Neural cell (in vitro differentiated cells): ENCODE data around the gene MAGI2. TPM values are rescaled to one million over a fixed set of nuclear protein-coding genes. Genes with fewer than 3 reads are reported as not detected.

Source experiments
- H2AFZ ChIP-seq: fragments of 200-600, 300-800 bp; sonication (generic), shearing (Covaris generic); 2 replicates; pipeline ENCODE4 v1.6.0; 2014; ENCODE audit warnings: low read depth, mild to moderate bottlenecking, antibody characterized with exemption, low read length, moderate library complexity
- H3F3A ChIP-seq: fragments of 200-600 bp; shearing (Covaris generic); 2 replicates; pipeline ENCODE4 v1.6.1; 2016; ENCODE audit warnings: mild to moderate bottlenecking, moderate library complexity, mixed read lengths, antibody characterized with exemption, low read length; ENCODE audit not compliant: insufficient read depth, poor library complexity, severe bottlenecking
- H3K27ac ChIP-seq: fragments of 200-600, 300-800 bp; sonication (generic), shearing (Covaris generic); 2 replicates; pipeline ENCODE4 v1.5.1; 2014; ENCODE audit warnings: mild to moderate bottlenecking, low read length, moderate library complexity
- H3K27me3 ChIP-seq: fragments of 300-800, 200-600 bp; sonication (generic), shearing (Covaris generic); 2 replicates; pipeline ENCODE4 v1.6.0; 2014; ENCODE audit warnings: mild to moderate bottlenecking, low read depth, low read length, moderate library complexity; ENCODE audit not compliant: insufficient read depth
- H3K36me3 ChIP-seq: fragments of 300-800, 200-600 bp; sonication (generic), shearing (Covaris generic); 2 replicates; pipeline ENCODE4 v1.5.1; 2014; ENCODE audit warnings: mild to moderate bottlenecking, antibody characterized with exemption, low read length, moderate library complexity; ENCODE audit not compliant: insufficient read depth
- H3K4me2 ChIP-seq: fragments of 300-800, 200-600 bp; sonication (generic), shearing (Covaris generic); 2 replicates; pipeline ENCODE4 v1.6.0; 2014; ENCODE audit warnings: mild to moderate bottlenecking, low read length
- H3K4me3 ChIP-seq: fragments of 300-800, 200-600 bp; sonication (generic), shearing (Covaris generic); 2 replicates; pipeline ENCODE4 v1.5.1; 2014; ENCODE audit warnings: mild to moderate bottlenecking, low read length, moderate library complexity
- H3K79me2 ChIP-seq: fragments of 200-600 bp; shearing (Covaris generic); replicated peaks from 2 replicates; pipeline ENCODE4 v1.6.0; 2014; ENCODE audit warnings: mild to moderate bottlenecking, low read length, moderate library complexity; ENCODE audit not compliant: insufficient read depth
- H3K9ac ChIP-seq: fragments of 300-800, 200-600 bp; sonication (generic), shearing (Covaris generic); 2 replicates; pipeline ENCODE4 v1.6.1; 2016; ENCODE audit warnings: mild to moderate bottlenecking, low read length, mixed read lengths
- H3K9me2 ChIP-seq: fragments of 200-600 bp; shearing (Covaris generic); 2 replicates; pipeline ENCODE4 v1.6.1; 2016; ENCODE audit warnings: mild to moderate bottlenecking, low read length, mixed read lengths; ENCODE audit not compliant: insufficient read depth
- H3K9me3 ChIP-seq: fragments of 200-600, 300-800 bp; sonication (generic), shearing (Covaris generic); 2 replicates; pipeline ENCODE4 v1.6.1; 2016; ENCODE audit warnings: mild to moderate bottlenecking, mixed run types, low read length, moderate library complexity, mixed read lengths
- H4K20me1 ChIP-seq: fragments of 200-600 bp; shearing (Covaris generic); 2 replicates; pipeline ENCODE4 v1.6.1; 2016; ENCODE audit warnings: mild to moderate bottlenecking, mixed run types; ENCODE audit not compliant: insufficient read depth
- EP300 ChIP-seq: fragments of 450-650 bp; conservative IDR thresholded peaks from 2 replicates; pipeline ENCODE4 v1.6.1; 2014; ENCODE audit warnings: antibody characterized with exemption, mild to moderate bottlenecking, moderate library complexity; ENCODE audit not compliant: poor library complexity, severe bottlenecking
- EZH2 ChIP-seq: fragments of 200-600, 300-800 bp; shearing (Covaris generic), sonication (generic); IDR thresholded peaks from 2 replicates; pipeline ENCODE4 v1.6.1; 2014; ENCODE audit warnings: antibody characterized with exemption, low read length, borderline replicate concordance, mild to moderate bottlenecking; ENCODE audit not compliant: insufficient read depth, poor library complexity, severe bottlenecking
- MXI1 ChIP-seq: fragments of 450-650 bp; conservative IDR thresholded peaks from 2 replicates; pipeline ENCODE4 v1.6.1; 2014; ENCODE audit warnings: antibody characterized with exemption, mild to moderate bottlenecking; ENCODE audit not compliant: poor library complexity, severe bottlenecking
- POLR2AphosphoS5 ChIP-seq: IDR thresholded peaks from 2 replicates; pipeline ENCODE4 v1.6.1; 2012
- RAD21 ChIP-seq: fragments of 450-650 bp; conservative IDR thresholded peaks from 2 replicates; pipeline ENCODE4 v1.6.1; 2014; ENCODE audit warnings: antibody characterized with exemption, mild to moderate bottlenecking, moderate library complexity
- SMC3 ChIP-seq: fragments of 450-650 bp; conservative IDR thresholded peaks from 2 replicates; pipeline ENCODE4 v1.6.1; 2014; ENCODE audit warnings: antibody characterized with exemption, mild to moderate bottlenecking, moderate library complexity; ENCODE audit not compliant: poor library complexity
- TAF1 ChIP-seq: IDR thresholded peaks from 2 replicates; pipeline ENCODE4 v1.6.1; 2012; ENCODE audit warnings: low read depth
- polyA plus RNA-seq: library from polyadenylated mRNA; depleted of rRNA; stranded (reverse); fragments of >200 nt; gene quantifications from 2 replicates; pipeline ENCODE4 v1.2.3, GENCODE V29; 2014
- TF ChIP-seq, protein P1 (sequence below): fragments of 450-650 bp; IDR thresholded peaks from 2 replicates; pipeline ENCODE4 v1.5.1; 2014; ENCODE audit warnings: antibody characterized with exemption, mild to moderate bottlenecking, moderate library complexity; ENCODE audit not compliant: poor library complexity, severe bottlenecking
- TF ChIP-seq, protein P2 (sequence below): IDR thresholded peaks from 2 replicates; pipeline ENCODE4 v1.6.1; 2012; ENCODE audit warnings: borderline replicate concordance

Gene MAGI2
- polyA plus RNA-seq, 1 donor from 2014 or later: 19.3 TPM

DNA sequence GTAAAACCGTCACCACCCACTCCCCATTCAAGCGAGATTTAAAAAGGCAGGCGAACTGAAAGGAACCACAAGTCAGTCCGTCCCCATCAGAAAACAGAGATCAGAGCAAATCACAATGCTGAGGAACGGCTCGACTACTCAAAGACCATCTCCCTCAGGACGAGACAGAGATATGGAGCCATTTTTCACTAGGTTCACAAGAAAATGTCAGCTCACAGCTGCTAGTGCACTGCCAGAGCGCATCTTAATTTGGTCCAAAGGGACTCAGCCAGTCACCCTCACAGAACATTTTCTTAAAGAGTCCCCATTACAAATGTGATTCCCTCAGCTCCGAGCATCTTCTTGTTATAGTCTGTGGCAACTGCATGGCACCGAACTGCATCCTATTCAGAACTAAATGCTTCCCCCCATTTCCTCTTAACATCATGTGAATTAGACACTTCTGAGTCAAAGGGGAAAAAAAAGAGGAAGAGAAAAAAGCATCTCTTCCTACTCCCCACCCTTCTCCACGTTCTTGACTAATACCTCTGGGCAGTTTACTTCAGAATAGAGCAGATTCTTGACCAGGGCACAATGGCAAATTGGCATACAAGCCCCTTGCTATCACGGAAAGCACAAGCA lies 683.9 kb downstream of the MAGI2 start:
- TF ChIP-seq TAF1 (no peak), MXI1 (peak; percentile 15), SMC3 (peak; percentile 29), RAD21 (peak; percentile 46), EZH2 (no peak), EP300 (no peak), POLR2AphosphoS5 (peak; percentile 18)
- TF ChIP-seq, protein P1, sequence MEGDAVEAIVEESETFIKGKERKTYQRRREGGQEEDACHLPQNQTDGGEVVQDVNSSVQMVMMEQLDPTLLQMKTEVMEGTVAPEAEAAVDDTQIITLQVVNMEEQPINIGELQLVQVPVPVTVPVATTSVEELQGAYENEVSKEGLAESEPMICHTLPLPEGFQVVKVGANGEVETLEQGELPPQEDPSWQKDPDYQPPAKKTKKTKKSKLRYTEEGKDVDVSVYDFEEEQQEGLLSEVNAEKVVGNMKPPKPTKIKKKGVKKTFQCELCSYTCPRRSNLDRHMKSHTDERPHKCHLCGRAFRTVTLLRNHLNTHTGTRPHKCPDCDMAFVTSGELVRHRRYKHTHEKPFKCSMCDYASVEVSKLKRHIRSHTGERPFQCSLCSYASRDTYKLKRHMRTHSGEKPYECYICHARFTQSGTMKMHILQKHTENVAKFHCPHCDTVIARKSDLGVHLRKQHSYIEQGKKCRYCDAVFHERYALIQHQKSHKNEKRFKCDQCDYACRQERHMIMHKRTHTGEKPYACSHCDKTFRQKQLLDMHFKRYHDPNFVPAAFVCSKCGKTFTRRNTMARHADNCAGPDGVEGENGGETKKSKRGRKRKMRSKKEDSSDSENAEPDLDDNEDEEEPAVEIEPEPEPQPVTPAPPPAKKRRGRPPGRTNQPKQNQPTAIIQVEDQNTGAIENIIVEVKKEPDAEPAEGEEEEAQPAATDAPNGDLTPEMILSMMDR: no peak
- TF ChIP-seq, protein P2, sequence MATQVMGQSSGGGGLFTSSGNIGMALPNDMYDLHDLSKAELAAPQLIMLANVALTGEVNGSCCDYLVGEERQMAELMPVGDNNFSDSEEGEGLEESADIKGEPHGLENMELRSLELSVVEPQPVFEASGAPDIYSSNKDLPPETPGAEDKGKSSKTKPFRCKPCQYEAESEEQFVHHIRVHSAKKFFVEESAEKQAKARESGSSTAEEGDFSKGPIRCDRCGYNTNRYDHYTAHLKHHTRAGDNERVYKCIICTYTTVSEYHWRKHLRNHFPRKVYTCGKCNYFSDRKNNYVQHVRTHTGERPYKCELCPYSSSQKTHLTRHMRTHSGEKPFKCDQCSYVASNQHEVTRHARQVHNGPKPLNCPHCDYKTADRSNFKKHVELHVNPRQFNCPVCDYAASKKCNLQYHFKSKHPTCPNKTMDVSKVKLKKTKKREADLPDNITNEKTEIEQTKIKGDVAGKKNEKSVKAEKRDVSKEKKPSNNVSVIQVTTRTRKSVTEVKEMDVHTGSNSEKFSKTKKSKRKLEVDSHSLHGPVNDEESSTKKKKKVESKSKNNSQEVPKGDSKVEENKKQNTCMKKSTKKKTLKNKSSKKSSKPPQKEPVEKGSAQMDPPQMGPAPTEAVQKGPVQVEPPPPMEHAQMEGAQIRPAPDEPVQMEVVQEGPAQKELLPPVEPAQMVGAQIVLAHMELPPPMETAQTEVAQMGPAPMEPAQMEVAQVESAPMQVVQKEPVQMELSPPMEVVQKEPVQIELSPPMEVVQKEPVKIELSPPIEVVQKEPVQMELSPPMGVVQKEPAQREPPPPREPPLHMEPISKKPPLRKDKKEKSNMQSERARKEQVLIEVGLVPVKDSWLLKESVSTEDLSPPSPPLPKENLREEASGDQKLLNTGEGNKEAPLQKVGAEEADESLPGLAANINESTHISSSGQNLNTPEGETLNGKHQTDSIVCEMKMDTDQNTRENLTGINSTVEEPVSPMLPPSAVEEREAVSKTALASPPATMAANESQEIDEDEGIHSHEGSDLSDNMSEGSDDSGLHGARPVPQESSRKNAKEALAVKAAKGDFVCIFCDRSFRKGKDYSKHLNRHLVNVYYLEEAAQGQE: no peak
- Histone ChIP-seq H3K27ac (peak overlapping the region; percentile 75), H3K27me3 (no peaks in the 10 kb centered on the region), H3K9me2 (no peaks in the 10 kb centered on the region), H3F3A (no peaks in the 10 kb centered on the region), H3K36me3 (no peaks in the 10 kb centered on the region), H2AFZ (peak overlapping the region; percentile 16), H3K79me2 (peaks cover 59% of the 10 kb centered on the region), H4K20me1 (no peaks in the 10 kb centered on the region), H3K9ac (peak overlapping the region; percentile 75), H3K4me3 (peak overlapping the region; percentile 68), H3K4me2 (peak overlapping the region; percentile 95), H3K9me3 (no peaks in the 10 kb centered on the region)

DNA sequence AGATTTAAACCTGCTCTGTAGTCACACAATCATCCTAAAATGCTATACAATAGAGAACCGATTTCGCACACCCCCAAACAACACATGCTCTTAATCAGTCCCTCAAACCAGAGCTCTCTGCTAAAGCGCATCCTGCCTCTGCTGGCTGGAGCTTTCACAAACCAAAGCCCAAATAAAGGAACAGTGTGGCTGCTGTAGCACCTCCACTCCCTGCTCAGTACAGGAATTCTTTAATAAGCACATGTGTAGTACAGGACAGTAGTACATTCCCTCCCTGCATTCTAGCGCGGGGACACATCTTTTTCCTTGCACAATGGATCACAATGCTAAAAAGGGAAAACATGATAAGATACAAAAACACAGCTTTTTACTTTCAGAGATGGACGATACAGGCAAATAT lies 684.6 kb downstream of the MAGI2 start:
- Histone ChIP-seq H3K9ac (peak overlapping the region; percentile 75), H3K79me2 (peaks cover 66% of the 10 kb centered on the region), H2AFZ (peak overlapping the region; percentile 16)

More for the DNA sequence above, 684.6 kb downstream of the MAGI2 start:
- Histone ChIP-seq H3K4me3 (peak overlapping the region; percentile 68), H3K9me3 (no peaks in the 10 kb centered on the region), H3K4me2 (peak overlapping the region; percentile 95), H3F3A (no peaks in the 10 kb centered on the region), H3K27ac (peak overlapping the region; percentile 75), H3K36me3 (no peaks in the 10 kb centered on the region), H3K27me3 (no peaks in the 10 kb centered on the region), H4K20me1 (no peaks in the 10 kb centered on the region), H3K9me2 (no peaks in the 10 kb centered on the region)
- peak; percentile 37 for TF ChIP-seq SMC3
- peak; percentile 9 for TF ChIP-seq POLR2AphosphoS5
- peak; percentile 85 for TF ChIP-seq MXI1
- TF ChIP-seq, protein P1: peak; percentile 29
- TF ChIP-seq RAD21: peak; percentile 56
- no peak for TF ChIP-seq EP300
